Uterus (tissue), 2 donors: Measurements from ENCODE around the gene RAP1GAP.

Experiments
- CTCF ChIP-seq, 4 experiments: fragments of 200-600 bp in 2 of 4; fragments of 450-650 bp in 2 of 4; sonication (generic) in 2 of 4; IDR thresholded peaks; one replicate each; pipeline ENCODE4 v1.5.1; 2016 to 2019; ENCODE audit warnings: antibody characterized with exemption in 4 of 4, mild to moderate bottlenecking in 2 of 4, moderate library complexity in 1 of 4
- POLR2A ChIP-seq, 2 donors: fragments of 450-650 bp; IDR thresholded peaks; one replicate each; pipeline ENCODE4 v1.6.1; 2016; ENCODE audit warnings: antibody characterized with exemption in 2 of 2, mild to moderate bottlenecking in 1 of 2, moderate library complexity in 1 of 2

DNA sequence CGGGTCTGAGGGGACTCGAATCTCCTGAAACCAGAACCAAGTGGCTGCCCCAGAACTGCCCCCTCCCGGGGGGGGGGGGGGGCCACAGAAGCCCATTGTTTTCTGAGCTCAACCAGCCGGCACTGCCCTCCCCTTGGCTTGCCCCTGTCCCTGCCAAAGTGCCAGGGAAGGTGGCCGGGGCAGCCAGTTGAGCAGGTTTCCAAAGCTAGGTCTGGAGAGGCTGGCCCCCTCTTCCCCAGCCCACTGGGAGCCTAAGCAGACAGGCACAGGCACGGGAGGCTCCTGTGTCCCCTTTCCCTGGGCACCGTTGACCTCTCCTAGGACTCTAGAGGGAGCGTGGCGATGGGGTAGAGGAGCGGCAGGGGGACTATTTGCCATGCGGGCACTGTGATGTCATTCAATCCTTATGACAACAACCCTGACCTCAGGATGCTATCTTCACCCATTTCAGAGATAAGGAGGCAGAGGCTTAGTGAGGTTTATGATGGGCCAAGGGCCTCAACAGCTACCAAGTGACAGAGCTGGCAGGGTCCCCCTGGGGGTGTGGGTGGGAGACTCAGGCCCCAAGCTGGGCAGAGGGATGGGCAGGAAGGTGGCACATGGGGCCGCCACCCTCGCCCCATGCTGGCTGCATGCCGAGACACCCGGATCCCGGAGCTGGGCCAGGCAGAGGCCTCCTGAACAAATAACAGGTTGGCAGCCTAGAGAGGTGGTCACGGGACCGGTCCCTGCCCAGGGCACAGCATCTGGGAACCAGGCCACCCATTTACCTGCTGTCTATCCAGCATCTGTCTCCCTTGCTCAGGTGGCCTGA, 35.0 kb downstream of the RAP1GAP start:
- TF ChIP-seq CTCF (IDR thresholded peaks at IDR 0.05) (no peak), POLR2A (IDR thresholded peaks at IDR 0.05) (no peak)
